GM12874 (cell line): Measurements from ENCODE around the gene ZNRF4.

Experiments used
- TF ChIP-seq, protein P1 (sequence below): IDR thresholded peaks from 2 replicates; pipeline ENCODE4 v1.5.1; 2011; ENCODE audit warnings: low read depth, mild to moderate bottlenecking, control low read depth, low read length, moderate library complexity; ENCODE audit not compliant: insufficient read depth

The ZNRF4 gene

GRCh38 chr19:5497297-5497696, 42.1 kb downstream of the ZNRF4 start:
- TF ChIP-seq, protein P1, sequence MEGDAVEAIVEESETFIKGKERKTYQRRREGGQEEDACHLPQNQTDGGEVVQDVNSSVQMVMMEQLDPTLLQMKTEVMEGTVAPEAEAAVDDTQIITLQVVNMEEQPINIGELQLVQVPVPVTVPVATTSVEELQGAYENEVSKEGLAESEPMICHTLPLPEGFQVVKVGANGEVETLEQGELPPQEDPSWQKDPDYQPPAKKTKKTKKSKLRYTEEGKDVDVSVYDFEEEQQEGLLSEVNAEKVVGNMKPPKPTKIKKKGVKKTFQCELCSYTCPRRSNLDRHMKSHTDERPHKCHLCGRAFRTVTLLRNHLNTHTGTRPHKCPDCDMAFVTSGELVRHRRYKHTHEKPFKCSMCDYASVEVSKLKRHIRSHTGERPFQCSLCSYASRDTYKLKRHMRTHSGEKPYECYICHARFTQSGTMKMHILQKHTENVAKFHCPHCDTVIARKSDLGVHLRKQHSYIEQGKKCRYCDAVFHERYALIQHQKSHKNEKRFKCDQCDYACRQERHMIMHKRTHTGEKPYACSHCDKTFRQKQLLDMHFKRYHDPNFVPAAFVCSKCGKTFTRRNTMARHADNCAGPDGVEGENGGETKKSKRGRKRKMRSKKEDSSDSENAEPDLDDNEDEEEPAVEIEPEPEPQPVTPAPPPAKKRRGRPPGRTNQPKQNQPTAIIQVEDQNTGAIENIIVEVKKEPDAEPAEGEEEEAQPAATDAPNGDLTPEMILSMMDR = no peak

DNA sequence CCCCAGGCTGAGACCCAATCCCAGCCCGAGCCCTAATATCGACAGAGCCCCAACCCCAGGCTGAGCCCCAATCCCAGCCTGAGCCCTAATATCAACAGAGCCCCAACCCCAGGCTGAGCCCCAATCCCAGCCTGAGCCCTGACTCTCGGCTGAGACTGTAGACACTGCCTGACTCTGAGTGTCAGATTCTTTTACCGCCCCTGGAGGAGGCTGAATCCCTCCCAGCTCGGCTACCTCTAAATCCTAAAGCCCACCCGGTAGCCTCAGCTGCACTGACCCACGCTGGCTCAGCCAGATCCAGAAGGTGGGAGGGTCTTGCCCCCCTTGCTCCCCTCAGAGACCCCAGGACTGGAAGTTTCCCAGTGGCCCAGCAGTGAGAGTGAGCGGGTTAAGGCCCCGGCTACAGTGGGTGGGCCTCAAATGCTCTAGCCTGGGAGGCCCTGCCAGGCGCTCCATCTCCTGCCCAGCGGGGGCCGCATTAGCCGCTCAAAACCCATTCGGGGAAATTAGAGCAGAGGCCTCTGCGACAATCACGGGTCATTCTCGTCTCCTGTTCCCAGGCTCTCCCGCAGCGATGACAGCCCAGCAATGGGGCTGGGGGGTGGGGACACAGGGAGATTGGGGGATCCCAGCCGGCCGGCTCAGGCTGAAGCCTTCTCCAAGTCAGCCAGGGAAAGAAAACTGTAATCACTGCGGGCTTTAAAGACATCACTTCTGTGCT, 43.8 kb downstream of the ZNRF4 start:
- TF ChIP-seq, protein P1 = no peak

DNA sequence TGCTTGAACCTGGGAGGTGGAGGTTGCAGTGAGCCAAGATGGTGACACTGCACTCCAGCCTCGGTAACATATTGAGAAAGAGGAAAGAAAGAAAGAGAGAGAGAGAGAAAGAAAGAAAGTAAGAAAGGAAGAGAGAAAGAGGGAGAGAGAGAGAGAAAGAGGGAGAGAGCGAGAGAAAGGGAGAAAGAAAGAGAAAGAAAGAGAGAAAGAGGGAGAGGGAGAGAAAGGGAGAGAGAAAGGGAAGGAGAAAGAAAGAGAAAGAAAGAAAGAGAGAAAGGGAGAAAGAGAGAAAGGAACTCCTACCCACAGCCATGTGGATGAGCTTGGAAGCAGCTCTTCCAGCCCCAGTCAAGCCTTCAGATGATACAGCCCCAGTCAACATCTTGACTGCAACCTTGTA, 46.7 kb downstream of the ZNRF4 start:
- TF ChIP-seq, protein P1 = no peak

DNA sequence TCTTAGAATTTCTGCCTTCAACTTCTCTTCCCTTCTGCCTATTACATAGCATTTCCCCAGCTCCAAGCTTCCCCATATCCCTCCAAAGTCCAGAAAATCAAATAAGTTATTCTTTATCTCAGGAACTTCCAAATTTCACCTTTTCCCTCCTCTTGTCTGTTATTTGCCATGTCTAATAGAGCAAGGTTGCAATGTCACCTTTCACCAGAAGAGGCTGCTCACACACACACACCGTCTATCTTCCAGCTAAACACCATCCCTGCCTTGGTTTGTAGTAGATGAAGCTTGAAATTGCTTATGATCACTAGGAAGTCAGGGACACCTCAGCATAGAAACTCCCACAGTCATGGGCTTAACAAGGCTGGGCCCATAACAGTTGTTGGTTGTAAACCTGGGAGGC, 48.4 kb downstream of the ZNRF4 start:
- TF ChIP-seq, protein P1 = 0 out of 2 replicates have a peak, but pooled peaks have one; percentile 12

DNA sequence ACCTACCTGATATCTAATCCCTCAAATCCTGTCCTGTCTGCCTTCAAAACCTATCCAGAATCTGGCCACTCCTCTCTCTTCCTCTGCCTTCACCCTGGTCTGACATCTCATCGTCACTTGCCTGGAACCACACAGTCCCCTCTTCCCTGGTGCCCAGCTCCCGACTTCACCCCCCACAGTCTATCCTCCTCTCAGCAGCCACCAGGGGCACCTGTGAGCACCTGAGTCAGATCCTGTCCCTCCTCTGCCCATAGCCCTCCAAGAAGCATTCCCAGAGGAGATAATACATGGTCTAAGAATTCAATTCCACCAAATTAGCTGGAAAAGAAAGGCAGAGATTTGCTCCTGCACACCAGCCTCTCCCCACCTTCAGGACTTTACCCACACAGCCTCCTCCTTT, 48.9 kb downstream of the ZNRF4 start:
- TF ChIP-seq, protein P1 = no peak
